Lung (tissue), 12 donors: ENCODE data around the gene GGA2. TPM values are rescaled to one million over a fixed set of nuclear protein-coding genes. Genes with fewer than 3 reads are reported as not detected.
"Not testable (repeated sequence)": the region's sequence is repeated elsewhere in the genome, so short reads cannot be mapped to it uniquely, and the experiment has no call there.

Experiments used
- ATAC-seq: fragments of 200-7000 bp; cut with Tn5 transposase; one replicate; pipeline ENCODE4 v1.9.1; 2020; ENCODE audit warnings: moderate number of reproducible peaks; ENCODE audit not compliant: insufficient read depth, low FRiP score
- DNase-seq, 3 donors: peaks; one replicate each; pipeline ENCODE4 v3.0.0-alpha.2; 2013 to 2017
- H3K27ac ChIP-seq, 2 donors: one replicate each; pipeline ENCODE4 v1.5.1; 2013; ENCODE audit warnings: mild to moderate bottlenecking in 2 of 2, moderate library complexity in 2 of 2, control low read depth in 1 of 2, inconsistent platforms in 1 of 2, low read depth in 1 of 2, low read length in 1 of 2
- H3K27me3 ChIP-seq, 3 donors: one replicate each; pipeline ENCODE4 v1.5.1; 2013; ENCODE audit warnings: low read length in 2 of 3; ENCODE audit not compliant: control insufficient read depth in 3 of 3, insufficient read depth in 3 of 3
- H3K36me3 ChIP-seq, 4 donors: one replicate each; pipeline ENCODE4 v1.5.1; 2013; ENCODE audit warnings: low read length in 4 of 4, mild to moderate bottlenecking in 1 of 4, moderate library complexity in 1 of 4; ENCODE audit not compliant: control insufficient read depth in 4 of 4, insufficient read depth in 4 of 4
- H3K4me1 ChIP-seq, 5 donors: one replicate each; pipeline ENCODE4 v1.5.1; 2013; ENCODE audit warnings: low read length in 5 of 5, mild to moderate bottlenecking in 2 of 5, moderate library complexity in 1 of 5; ENCODE audit not compliant: control insufficient read depth in 5 of 5, insufficient read depth in 5 of 5
- H3K4me3 ChIP-seq: one replicate; pipeline ENCODE4 v1.5.1; 2013; ENCODE audit warnings: mild to moderate bottlenecking, control low read depth, moderate library complexity
- H3K9ac ChIP-seq, 2 donors: one replicate each; pipeline ENCODE4 v1.5.1; 2013; ENCODE audit warnings: low read length in 2 of 2, control low read depth in 1 of 2; ENCODE audit not compliant: insufficient read depth in 1 of 2
- H3K9me3 ChIP-seq, 4 donors: one replicate each; pipeline ENCODE4 v1.5.1; 2013; ENCODE audit warnings: low read length in 3 of 4, mild to moderate bottlenecking in 1 of 4, moderate library complexity in 1 of 4; ENCODE audit not compliant: control insufficient read depth in 4 of 4, insufficient read depth in 3 of 4
- WGBS, 2 donors: extraction: QIAGEN DNeasy Blood & Tissue Kit; methylation state at CpG; one replicate each; pipeline ENCODE4 v1.1.7; 2013; 5-methylcytosine and 5-hydroxymethylcytosine counted together
- polyA plus RNA-seq, 2 donors: library from polyadenylated mRNA; stranded (reverse); fragments of 200-250 nt; gene quantifications; one replicate each; pipeline ENCODE4 v1.2.1, GENCODE V29; 2013
- total RNA-seq, 2 donors: library from RNA; depleted of rRNA in 1 of 2; stranded (reverse); fragments of >200 nt in 1 of 2; gene quantifications; one replicate each; pipeline ENCODE4 v1.2.1, GENCODE V29; 2014 to 2021
- TF ChIP-seq, protein P1 (sequence below): IDR thresholded peaks from 2 replicates; pipeline ENCODE4 v1.5.1; 2012; ENCODE audit warnings: mild to moderate bottlenecking; ENCODE audit errors: control extremely low read depth, extremely low read depth
- donor health status: control.
- donor health status: control.
- donor health status: Bipolar disorder and iron deficiency.
- donor health status: healthy.
- donor health status: DM: yes; HTN: yes; CAD: no.

GGA2 gene
- total and polyA plus RNA-seq, 4 donors = 29.4 to 118 (median 63.9) TPM

GRCh38 chr16:23549938-23550337 lies 39.6 kb upstream of the GGA2 start:
- 96 to 98% methylated on average over 5 of the region's 5 CpGs for WGBS, 2 donors
- H3K4me3 ChIP-seq = no peak overlapping the region
- H3K4me1 ChIP-seq = no peaks in the 10 kb centered on the region
- DNase-seq = no peak
- H3K36me3 ChIP-seq = peaks cover 11 to 49% (median 36%) of the 10 kb centered on the region in 4 donors
- no peak overlapping the region for H3K27ac ChIP-seq
- H3K9me3 ChIP-seq = no peaks in the 10 kb centered on the region
- no peak overlapping the region for H3K9ac ChIP-seq
- TF ChIP-seq, protein P1, sequence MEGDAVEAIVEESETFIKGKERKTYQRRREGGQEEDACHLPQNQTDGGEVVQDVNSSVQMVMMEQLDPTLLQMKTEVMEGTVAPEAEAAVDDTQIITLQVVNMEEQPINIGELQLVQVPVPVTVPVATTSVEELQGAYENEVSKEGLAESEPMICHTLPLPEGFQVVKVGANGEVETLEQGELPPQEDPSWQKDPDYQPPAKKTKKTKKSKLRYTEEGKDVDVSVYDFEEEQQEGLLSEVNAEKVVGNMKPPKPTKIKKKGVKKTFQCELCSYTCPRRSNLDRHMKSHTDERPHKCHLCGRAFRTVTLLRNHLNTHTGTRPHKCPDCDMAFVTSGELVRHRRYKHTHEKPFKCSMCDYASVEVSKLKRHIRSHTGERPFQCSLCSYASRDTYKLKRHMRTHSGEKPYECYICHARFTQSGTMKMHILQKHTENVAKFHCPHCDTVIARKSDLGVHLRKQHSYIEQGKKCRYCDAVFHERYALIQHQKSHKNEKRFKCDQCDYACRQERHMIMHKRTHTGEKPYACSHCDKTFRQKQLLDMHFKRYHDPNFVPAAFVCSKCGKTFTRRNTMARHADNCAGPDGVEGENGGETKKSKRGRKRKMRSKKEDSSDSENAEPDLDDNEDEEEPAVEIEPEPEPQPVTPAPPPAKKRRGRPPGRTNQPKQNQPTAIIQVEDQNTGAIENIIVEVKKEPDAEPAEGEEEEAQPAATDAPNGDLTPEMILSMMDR = no peak
- no peak for ATAC-seq
- no peaks in the 10 kb centered on the region for H3K27me3 ChIP-seq

GRCh38 chr16:23544436-23544835 lies 34.1 kb upstream of the GGA2 start:
- Histone ChIP-seq H3K4me3 (no peak overlapping the region), H3K27me3 (no peaks in the 10 kb centered on the region), H3K9me3 (no peaks in the 10 kb centered on the region), H3K27ac (no peak overlapping the region), H3K9ac (no peak overlapping the region), H3K36me3 (peaks cover 10 to 41% (median 25%) of the 10 kb centered on the region in 4 donors), H3K4me1 (no peaks in the 10 kb centered on the region)
- no peak for DNase-seq
- TF ChIP-seq, protein P1 = no peak
- no peak for ATAC-seq
- WGBS, 2 donors = 96 to 98% methylated on average over 14 of the region's 14 CpGs

GRCh38 chr16:23540817-23541178 lies 30.5 kb upstream of the GGA2 start:
- not testable (repeated sequence) for H3K4me3 ChIP-seq, H3K27ac ChIP-seq, ATAC-seq, DNase-seq, H3K9me3 ChIP-seq, H3K9ac ChIP-seq, H3K27me3 ChIP-seq, H3K4me1 ChIP-seq
- 93 to 98% methylated on average over 3 of the region's 3 CpGs for WGBS, 2 donors
- peaks cover 10 to 27% (median 17%) of the 10 kb centered on the region in 4 donors for H3K36me3 ChIP-seq

GRCh38 chr16:23539984-23540816 lies 29.9 kb upstream of the GGA2 start:
- no peaks in the 10 kb centered on the region for H3K9me3 ChIP-seq
- H3K36me3 ChIP-seq = peaks cover 7 to 24% (median 16%) of the 10 kb centered on the region in 4 donors
- ATAC-seq = peak; percentile 55
- no peaks in the 10 kb centered on the region for H3K27me3 ChIP-seq
- H3K27ac ChIP-seq = no peak overlapping the region
- WGBS, 2 donors = 76 to 88% methylated on average over 11 of the region's 11 CpGs
- peak in 1 of 3 donors; percentile 21 for DNase-seq
- TF ChIP-seq, protein P1 = no peak
- no peak overlapping the region for H3K9ac ChIP-seq
- H3K4me3 ChIP-seq = no peak overlapping the region
- no peaks in the 10 kb centered on the region for H3K4me1 ChIP-seq
